Measurements from ENCODE around the gene TADA2B. TPM values are rescaled to one million over a fixed set of nuclear protein-coding genes. Genes with fewer than 3 reads are reported as not detected.

Gene TADA2B
- total RNA-seq, 1 donor from 2014 or later: 31.8 TPM

DNA sequence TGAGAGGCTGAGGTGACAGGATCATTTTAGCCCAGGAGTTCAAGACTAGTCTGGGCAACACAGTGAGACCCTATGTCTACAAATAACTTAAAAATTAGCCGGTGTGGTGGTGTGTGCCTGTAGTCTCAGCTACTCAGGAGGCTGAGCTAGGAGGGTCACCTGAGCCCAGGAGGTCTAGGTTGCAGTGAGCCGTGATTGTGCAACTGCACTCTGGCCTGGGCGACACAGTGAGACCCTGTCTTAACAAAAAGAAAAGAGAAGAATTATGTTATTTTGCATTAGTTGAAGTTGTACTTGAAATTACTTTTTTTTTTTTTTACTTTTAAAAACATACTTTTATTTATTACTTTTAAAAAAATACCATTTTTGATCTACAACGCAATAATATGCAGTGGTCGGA is 21.8 kb upstream of the TADA2B start:
- ATAC-seq (ENCODE audit: low read depth) (no peak), DNase-seq (no peak)
- ChIA-PET CTCF (no interaction called here), POLR2A (no interaction called here)
- no peaks in the 10 kb centered on the region for H3K27me3 Mint-ChIP-seq
- peaks cover 72% of the 10 kb centered on the region for H3K36me3 Mint-ChIP-seq (ENCODE audit: low read depth)
- H3K4me3 Mint-ChIP-seq: no peak overlapping the region
- intact Hi-C loops (cut with micrococcal nuclease): no loop called here
- H3K27ac Mint-ChIP-seq: no peak overlapping the region
- H3K9me3 Mint-ChIP-seq: no peaks in the 10 kb centered on the region
- TF ChIP-seq, protein P1, sequence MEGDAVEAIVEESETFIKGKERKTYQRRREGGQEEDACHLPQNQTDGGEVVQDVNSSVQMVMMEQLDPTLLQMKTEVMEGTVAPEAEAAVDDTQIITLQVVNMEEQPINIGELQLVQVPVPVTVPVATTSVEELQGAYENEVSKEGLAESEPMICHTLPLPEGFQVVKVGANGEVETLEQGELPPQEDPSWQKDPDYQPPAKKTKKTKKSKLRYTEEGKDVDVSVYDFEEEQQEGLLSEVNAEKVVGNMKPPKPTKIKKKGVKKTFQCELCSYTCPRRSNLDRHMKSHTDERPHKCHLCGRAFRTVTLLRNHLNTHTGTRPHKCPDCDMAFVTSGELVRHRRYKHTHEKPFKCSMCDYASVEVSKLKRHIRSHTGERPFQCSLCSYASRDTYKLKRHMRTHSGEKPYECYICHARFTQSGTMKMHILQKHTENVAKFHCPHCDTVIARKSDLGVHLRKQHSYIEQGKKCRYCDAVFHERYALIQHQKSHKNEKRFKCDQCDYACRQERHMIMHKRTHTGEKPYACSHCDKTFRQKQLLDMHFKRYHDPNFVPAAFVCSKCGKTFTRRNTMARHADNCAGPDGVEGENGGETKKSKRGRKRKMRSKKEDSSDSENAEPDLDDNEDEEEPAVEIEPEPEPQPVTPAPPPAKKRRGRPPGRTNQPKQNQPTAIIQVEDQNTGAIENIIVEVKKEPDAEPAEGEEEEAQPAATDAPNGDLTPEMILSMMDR (IDR thresholded peaks at IDR 0.05): no peak
- H3K4me1 Mint-ChIP-seq: no peaks in the 10 kb centered on the region

DNA sequence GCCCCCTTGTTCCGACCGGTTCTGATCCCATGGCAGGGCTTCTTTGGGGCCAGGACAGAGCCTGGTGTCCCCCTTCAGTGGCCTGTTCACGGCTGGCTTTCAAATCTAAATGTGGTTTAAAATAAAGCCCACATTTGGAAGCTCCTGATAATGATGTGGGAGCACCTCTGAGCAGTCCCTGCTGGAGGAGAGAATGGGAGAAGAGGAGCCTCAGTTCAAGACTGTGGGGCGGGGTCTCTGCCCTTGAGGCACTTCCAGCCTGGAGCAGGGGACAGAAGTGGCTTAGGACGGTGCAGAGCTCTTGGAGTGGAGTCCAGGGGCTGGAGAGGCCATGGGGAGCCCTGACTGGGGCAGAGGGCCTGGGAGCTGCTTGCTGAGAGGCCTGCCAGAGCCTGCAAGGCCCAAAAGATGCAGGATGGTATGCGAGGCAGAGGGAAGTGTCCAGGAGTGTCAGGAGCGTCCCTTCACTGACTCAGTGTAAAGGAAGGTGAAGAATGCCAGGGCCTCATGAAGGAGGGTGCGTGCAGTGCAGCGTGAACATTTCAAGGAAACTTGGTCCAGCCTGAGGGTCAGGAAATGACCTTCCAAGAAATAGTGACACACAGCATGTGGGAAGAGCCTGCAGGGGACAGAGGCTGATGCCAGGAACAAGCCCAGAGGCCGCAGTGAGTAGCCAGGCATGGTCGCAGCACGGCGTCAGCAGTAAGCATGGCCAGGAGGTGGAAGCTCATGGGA is 21.1 kb upstream of the TADA2B start:
- H3K27me3 Mint-ChIP-seq: no peaks in the 10 kb centered on the region

DNA sequence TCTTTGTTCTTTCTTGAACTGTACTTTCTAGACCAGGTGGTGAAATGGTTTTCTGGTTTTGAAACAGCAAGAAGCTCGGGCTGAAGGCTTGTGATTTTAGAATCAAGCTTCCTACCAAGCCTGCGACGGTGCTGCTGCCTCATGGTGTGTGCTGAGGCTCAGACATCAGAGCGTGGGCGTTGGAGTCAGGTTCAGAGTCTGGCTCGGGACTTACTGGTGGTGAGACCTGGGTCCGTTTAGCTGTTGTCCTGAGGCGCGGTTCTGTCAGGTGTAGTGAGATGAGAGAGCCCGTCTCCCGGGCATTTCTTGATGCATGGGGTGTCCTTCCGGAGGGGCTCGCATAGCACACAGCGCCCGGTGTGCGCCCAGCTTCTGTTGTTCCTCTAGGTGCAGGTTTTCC is 19.7 kb upstream of the TADA2B start:
- H3K36me3 Mint-ChIP-seq (ENCODE audit: low read depth): peaks cover 75% of the 10 kb centered on the region
- TF ChIP-seq, protein P1 (IDR thresholded peaks at IDR 0.05): no peak
- CTCF ChIA-PET: no interaction called here

More for the DNA sequence above, 21.1 kb upstream of the TADA2B start:
- Mint-ChIP-seq H3K9me3 (no peaks in the 10 kb centered on the region), H3K36me3 (ENCODE audit: low read depth) (peaks cover 73% of the 10 kb centered on the region), H3K27ac (no peak overlapping the region), H3K4me3 (no peak overlapping the region), H3K4me1 (no peaks in the 10 kb centered on the region)
- intact Hi-C loops (cut with micrococcal nuclease): no loop called here
- POLR2A ChIA-PET: no interaction called here
- TF ChIP-seq, protein P1 (IDR thresholded peaks at IDR 0.05): no peak
- DNase-seq (no peak), ATAC-seq (ENCODE audit: low read depth) (no peak)
- CTCF ChIA-PET: no interaction called here

DNA sequence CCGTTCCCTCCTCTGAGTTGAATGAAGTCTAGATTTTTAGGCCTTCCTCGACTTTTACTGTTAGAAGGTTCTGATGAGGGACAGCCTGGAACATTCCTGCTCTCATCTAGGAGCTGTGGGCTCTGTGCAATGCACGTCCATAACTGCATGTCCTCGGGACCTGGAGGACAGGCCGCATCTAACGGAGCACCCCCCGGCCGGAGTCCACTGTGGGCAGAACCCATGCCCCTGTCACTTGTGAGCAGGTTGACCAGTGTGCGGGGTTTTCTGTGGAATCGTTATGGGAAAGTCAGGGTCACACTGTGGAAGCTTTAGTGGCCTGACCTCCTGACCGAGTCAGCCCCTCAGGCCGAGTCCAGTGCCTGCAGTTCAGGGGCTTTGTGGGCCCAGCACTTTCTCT is 19.3 kb upstream of the TADA2B start:
- ChIA-PET POLR2A (no interaction called here), CTCF (no interaction called here)
- DNase-seq: no peak
- ATAC-seq (ENCODE audit: low read depth): no peak
- intact Hi-C loops (cut with micrococcal nuclease): no loop called here
- H3K27ac Mint-ChIP-seq: no peak overlapping the region
- no peaks in the 10 kb centered on the region for H3K27me3 Mint-ChIP-seq
- H3K9me3 Mint-ChIP-seq: no peaks in the 10 kb centered on the region
- H3K4me3 Mint-ChIP-seq: no peak overlapping the region
- TF ChIP-seq, protein P1 (IDR thresholded peaks at IDR 0.05): no peak
- peaks cover 2% of the 10 kb centered on the region for H3K4me1 Mint-ChIP-seq
- H3K36me3 Mint-ChIP-seq (ENCODE audit: low read depth): peaks cover 74% of the 10 kb centered on the region

More for the DNA sequence above, 19.7 kb upstream of the TADA2B start:
- DNase-seq (no peak), ATAC-seq (ENCODE audit: low read depth) (no peak)
- intact Hi-C loops (cut with micrococcal nuclease): no loop called here
- Mint-ChIP-seq H3K9me3 (no peaks in the 10 kb centered on the region), H3K27ac (no peak overlapping the region), H3K4me1 (peaks cover 2% of the 10 kb centered on the region), H3K4me3 (no peak overlapping the region), H3K27me3 (no peaks in the 10 kb centered on the region)
- POLR2A ChIA-PET: no interaction called here

DNA sequence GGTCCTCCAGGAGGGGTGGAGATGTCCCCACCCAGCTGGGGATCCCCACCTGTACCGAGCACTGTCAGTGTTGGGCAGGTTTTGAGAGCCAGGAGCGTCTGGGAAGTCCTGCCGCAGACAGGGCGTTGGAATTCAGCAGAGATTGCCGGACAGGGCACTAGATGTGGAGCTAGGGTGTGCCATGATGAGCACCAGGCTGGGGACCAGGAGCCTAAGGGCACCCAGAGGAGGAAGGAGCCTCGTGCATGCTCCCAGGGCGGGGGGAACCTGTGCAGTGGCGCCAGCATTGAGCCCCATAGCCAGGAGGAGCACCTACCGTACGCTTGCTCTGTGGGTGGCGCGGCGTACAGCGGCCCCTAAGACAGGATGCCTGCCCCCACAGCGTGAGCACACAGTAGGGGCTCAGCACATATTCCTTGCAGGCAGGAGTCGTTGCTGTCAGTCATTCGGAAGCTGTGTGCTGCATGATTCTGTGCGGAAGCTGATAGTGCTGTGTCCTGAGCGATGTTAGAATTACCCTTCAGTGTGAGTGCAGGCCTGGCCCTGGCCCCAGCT is 18.8 kb upstream of the TADA2B start:
- ChIA-PET CTCF (no interaction called here), POLR2A (no interaction called here)
- H3K9me3 Mint-ChIP-seq: no peaks in the 10 kb centered on the region
- no peak for ATAC-seq (ENCODE audit: low read depth)
- no peak overlapping the region for H3K27ac Mint-ChIP-seq
- H3K27me3 Mint-ChIP-seq: no peaks in the 10 kb centered on the region
- H3K36me3 Mint-ChIP-seq (ENCODE audit: low read depth): peaks cover 77% of the 10 kb centered on the region
- DNase-seq: no peak
- TF ChIP-seq, protein P1 (IDR thresholded peaks at IDR 0.05): no peak
- no peak overlapping the region for H3K4me3 Mint-ChIP-seq
- H3K4me1 Mint-ChIP-seq: peaks cover 2% of the 10 kb centered on the region
- intact Hi-C loops (cut with micrococcal nuclease): no loop called here

Measured in activated B cell treated with CpG ODN at 0.5 μM for 24 hours (primary cell).